Mesothelial cell of epicardium (in vitro differentiated cells): Measurements from ENCODE around the gene COPS2. TPM values are rescaled to one million over a fixed set of nuclear protein-coding genes. Genes with fewer than 3 reads are reported as not detected.

Experiments
- DNase-seq, 2 experiments: peaks; one replicate each; pipeline ENCODE4 v3.0.0; 2021; ENCODE audit warnings: low spot score in 2 of 2; ENCODE audit not compliant: unreplicated experiment in 2 of 2
- H3K27ac Mint-ChIP-seq: 2 replicates; pipeline ENCODE4 v1.8.0; 2021; ENCODE audit warnings: mixed read lengths
- H3K27me3 Mint-ChIP-seq: 2 replicates; pipeline ENCODE4 v1.8.0; 2021; ENCODE audit warnings: low read depth, mixed read lengths
- H3K36me3 Mint-ChIP-seq: 2 replicates; pipeline ENCODE4 v1.8.0; 2021; ENCODE audit warnings: mixed read lengths
- H3K4me1 Mint-ChIP-seq: 2 replicates; pipeline ENCODE4 v1.8.0; 2021; ENCODE audit warnings: mixed read lengths
- H3K4me3 Mint-ChIP-seq: 2 replicates; pipeline ENCODE4 v1.8.0; 2021; ENCODE audit warnings: mild to moderate bottlenecking, moderate library complexity, mixed read lengths
- H3K9me3 Mint-ChIP-seq: 2 replicates; pipeline ENCODE4 v1.8.0; 2021; ENCODE audit warnings: mixed read lengths
- total RNA-seq: library from RNA; stranded (reverse); gene quantifications from 3 replicates; pipeline ENCODE4 v1.2.1, GENCODE V29; 2021
- TF ChIP-seq, protein P1 (sequence below): fragments of 200-600 bp; sonication (generic); IDR thresholded peaks from one replicate; pipeline ENCODE4 v1.5.0; 2021; ENCODE audit warnings: antibody characterized with exemption; ENCODE audit not compliant: unreplicated experiment

Gene COPS2
- total RNA-seq, 1 donor from 2014 or later = 79.9 TPM

DNA sequence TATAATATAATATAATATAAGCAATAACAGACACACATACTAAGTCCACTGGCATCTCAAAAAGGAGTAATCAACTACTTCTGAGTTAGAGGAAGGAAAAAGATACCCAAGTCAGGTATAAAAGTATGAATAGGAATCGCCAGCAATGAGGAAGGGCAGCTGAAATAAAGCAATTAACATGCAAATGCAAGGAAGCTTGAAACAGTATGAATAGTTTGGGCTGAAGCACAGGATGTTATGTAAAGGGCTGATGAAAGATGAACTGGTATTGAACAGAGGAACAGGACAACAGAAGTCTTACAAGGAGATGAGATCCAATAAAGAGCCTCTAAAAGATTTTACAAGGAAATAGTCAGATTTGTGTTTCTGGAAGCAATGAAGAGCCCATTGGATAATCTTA is 7.1 kb downstream of the COPS2 start:
- TF ChIP-seq, protein P1, sequence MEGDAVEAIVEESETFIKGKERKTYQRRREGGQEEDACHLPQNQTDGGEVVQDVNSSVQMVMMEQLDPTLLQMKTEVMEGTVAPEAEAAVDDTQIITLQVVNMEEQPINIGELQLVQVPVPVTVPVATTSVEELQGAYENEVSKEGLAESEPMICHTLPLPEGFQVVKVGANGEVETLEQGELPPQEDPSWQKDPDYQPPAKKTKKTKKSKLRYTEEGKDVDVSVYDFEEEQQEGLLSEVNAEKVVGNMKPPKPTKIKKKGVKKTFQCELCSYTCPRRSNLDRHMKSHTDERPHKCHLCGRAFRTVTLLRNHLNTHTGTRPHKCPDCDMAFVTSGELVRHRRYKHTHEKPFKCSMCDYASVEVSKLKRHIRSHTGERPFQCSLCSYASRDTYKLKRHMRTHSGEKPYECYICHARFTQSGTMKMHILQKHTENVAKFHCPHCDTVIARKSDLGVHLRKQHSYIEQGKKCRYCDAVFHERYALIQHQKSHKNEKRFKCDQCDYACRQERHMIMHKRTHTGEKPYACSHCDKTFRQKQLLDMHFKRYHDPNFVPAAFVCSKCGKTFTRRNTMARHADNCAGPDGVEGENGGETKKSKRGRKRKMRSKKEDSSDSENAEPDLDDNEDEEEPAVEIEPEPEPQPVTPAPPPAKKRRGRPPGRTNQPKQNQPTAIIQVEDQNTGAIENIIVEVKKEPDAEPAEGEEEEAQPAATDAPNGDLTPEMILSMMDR = no peak
- no peak for DNase-seq
- Mint-ChIP-seq H3K27me3 (no peaks in the 10 kb centered on the region), H3K4me1 (peaks cover 20% of the 10 kb centered on the region), H3K27ac (no peak overlapping the region), H3K9me3 (no peaks in the 10 kb centered on the region), H3K36me3 (peaks cover 2% of the 10 kb centered on the region), H3K4me3 (no peak overlapping the region)

DNA sequence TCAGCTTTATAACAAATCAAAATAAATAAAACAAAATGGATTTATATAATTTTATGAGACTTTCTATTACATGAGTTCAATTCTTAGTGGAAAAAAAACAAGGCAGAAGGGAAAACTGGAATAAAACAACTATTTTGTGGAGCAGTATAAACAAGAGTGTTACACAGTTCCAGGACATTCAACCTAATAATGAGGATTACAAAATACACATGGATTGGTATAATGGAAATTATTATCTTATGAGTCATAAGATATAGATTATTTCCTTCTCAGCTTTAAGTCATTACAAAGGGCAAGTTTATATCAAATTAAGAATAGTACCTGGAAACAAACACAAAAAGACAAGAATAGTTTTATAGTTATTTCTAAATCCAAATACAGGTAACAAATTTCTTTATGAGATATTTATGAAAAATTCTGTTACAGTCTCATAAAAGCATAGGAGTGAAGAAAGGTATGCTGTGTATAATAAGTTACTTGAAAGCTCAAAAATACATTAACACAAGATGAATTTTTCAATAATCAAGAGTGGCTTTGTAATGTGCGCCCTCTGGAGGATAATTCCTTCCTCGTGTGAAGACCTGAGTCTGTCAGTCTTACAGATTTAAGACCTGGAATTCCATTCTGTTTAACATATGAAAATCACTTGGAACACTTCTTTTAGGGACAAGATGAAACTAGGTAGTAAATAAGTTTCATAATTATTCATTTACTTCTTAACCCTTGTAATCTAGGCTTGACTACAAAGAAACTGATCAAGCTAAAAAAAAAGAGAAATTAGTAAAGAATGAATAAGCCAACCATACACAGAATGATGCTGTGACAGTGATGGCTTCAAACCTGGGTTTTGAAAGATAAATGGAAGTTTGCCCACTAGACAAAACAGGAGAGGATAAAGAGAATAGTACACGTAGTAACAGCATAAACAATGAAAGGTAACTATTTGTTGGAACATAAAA is 9.5 kb downstream of the COPS2 start:
- H3K4me1 Mint-ChIP-seq = peaks cover 11% of the 10 kb centered on the region
- no peak for DNase-seq
- TF ChIP-seq, protein P1 = peak; percentile 35
- H3K27me3 Mint-ChIP-seq = no peaks in the 10 kb centered on the region
- no peak overlapping the region for H3K4me3 Mint-ChIP-seq
- peaks cover 19% of the 10 kb centered on the region for H3K36me3 Mint-ChIP-seq
- H3K9me3 Mint-ChIP-seq = no peaks in the 10 kb centered on the region
- peak overlapping the region; percentile 26 for H3K27ac Mint-ChIP-seq

DNA sequence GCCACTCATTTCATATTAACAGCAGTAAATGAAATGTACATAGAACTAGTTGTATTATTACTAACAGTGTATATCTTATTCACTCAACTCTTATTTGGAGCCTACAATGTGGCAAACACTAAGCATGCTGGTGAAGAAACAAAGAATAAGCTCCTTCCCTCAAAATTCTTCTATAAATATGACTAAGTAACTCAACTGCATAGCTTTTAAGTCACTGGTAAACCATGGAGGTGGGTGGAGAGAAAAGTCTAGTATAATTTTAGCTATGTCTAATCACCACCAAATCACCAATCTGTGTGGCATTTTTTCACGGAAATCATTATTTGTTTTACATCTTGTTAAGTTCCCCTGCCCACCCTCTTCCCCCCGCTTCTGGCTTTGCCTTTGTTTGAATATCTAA is 17.5 kb downstream of the COPS2 start:
- TF ChIP-seq, protein P1 = no peak
- no peak overlapping the region for H3K27ac Mint-ChIP-seq
- no peaks in the 10 kb centered on the region for H3K27me3 Mint-ChIP-seq
- no peaks in the 10 kb centered on the region for H3K4me1 Mint-ChIP-seq
- no peak for DNase-seq
- no peak overlapping the region for H3K4me3 Mint-ChIP-seq
- H3K36me3 Mint-ChIP-seq = peaks cover 38% of the 10 kb centered on the region
- no peaks in the 10 kb centered on the region for H3K9me3 Mint-ChIP-seq

DNA sequence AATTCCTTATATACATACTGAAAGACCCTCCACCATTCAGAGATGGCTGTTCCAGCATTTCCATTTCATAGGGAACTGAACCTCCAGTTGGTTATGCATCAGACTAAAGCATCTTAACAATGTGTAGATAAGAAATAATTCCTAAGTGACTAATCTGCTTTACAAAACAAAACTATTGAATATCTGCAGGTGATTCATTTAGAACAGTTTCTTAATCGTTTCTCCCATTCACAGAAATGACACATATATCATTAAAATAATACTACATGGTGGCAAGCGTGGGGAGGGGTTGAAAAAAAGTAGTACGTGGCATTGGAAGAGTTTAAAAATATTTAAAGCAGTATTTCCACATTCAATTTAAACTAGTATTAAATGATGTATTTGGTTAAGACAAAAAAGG is 19.5 kb downstream of the COPS2 start:
- Mint-ChIP-seq H3K36me3 (peaks cover 33% of the 10 kb centered on the region), H3K9me3 (no peaks in the 10 kb centered on the region), H3K4me1 (no peaks in the 10 kb centered on the region), H3K4me3 (no peak overlapping the region), H3K27me3 (no peaks in the 10 kb centered on the region), H3K27ac (no peak overlapping the region)
- no peak for DNase-seq
- TF ChIP-seq, protein P1 = no peak

DNA sequence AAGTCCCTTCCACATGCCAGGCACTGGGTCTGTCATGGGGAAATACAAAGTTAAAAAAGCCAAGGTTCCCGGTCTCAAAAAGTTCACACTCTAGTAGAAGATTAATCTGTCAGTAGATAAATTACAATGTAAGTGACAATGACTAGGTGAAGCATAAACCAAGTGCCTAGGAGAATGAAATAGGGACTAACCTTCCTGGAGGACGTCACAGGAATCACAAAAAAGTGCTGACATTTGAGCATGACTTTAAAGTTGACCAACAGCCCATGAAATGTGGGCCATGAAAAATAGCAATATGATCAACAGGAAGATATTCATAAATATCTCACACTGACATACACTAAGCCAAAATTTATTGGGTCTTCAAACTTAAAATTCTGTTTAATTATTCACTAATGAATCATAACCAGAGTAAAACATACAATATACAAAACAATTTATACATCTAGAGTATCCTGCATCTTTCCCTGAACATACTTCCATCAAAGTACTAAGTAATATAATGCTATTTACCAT is 20.0 kb downstream of the COPS2 start:
- Mint-ChIP-seq H3K27me3 (no peaks in the 10 kb centered on the region), H3K4me3 (no peak overlapping the region), H3K9me3 (no peaks in the 10 kb centered on the region), H3K4me1 (no peaks in the 10 kb centered on the region), H3K27ac (no peak overlapping the region), H3K36me3 (peaks cover 33% of the 10 kb centered on the region)
- DNase-seq = no peak
- TF ChIP-seq, protein P1 = no peak
